ENCODE results near the gene DNAJB14. TPM values are rescaled to one million over a fixed set of nuclear protein-coding genes. Genes with fewer than 3 reads are reported as not detected.
A peak's percentile ranks its signal among the peaks of the same experiment; 100 is the strongest.

DNAJB14 gene
- total RNA-seq, 4 donors from 2014 or later, result 27.0 to 38.5 (median 31.7) TPM

DNA sequence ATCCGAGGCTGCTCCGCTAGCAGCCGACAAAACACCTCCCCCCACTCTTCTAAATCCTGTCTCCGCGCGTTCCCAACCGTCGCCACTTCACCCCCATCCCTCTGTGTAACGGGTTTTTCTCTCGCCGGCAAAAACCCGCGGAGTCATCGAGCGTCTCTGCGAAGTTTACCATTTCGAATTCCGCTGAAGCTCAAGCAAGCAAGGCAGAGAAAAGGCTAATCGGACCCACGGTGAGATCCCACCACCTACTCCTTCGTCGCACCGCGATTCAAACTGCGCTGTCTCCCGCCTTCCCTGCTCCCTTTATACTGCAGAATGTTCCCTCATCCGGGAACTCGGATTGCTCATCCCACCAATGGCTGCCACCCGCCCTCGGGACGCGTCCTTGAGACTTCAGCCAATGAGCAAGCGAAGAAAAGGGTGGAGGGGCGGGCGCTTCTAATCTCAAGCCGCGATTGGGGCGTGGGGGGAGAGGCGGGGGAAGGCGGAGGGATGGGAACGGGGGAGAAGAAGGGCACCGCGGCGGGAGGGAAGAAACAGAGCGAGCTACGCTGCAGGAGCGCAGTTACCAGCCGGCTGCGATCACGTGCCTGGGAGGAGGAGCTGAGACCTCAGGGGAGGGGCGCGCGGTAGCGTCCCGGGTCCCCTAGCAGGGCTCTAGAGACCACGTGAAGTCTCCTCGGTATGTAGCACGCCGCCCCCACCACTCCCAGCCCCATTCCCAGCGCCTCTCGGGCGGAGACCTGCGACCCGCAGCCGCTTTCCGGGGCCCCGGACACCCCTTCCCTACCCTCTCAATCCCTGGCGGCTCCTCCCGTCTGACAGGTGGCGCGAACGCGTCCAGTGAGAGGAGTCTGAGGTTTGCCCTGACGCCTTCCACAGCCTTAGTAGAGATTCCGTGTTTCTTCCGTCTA is 3.8 kb upstream of the DNAJB14 start, which contains the start of gene H2AZ1:
Gene H2AZ1 (minus strand): TSS at position 277 of the 914 bp plus-strand sequence. CDS start 105 bp downstream, at position 172.
- DNase-seq (ENCODE audit: low spot score in 2 of 2), result peak; percentile 98
- Histone ChIP-seq H3K36me3 (no peaks in the 10 kb centered on the region), H3K4me1 (peaks cover 0 to 40% (median 14%) of the 10 kb centered on the region in 4 donors), H3K27me3 (no peaks in the 10 kb centered on the region), H3K4me3 (peak within 1 kb of the TSS; percentile 57 to 94 (median 70)), H3K27ac (peak within 1 kb of the TSS; percentile 91 to 98 (median 94)), H3K9me3 (no peaks in the 10 kb centered on the region)
- 0 to 1% methylated on average over 60 to 76 of the region's 76 CpGs for WGBS, 2 donors
- TF ChIP-seq CTCF (IDR thresholded peaks at IDR 0.05) (peak in 1 of 5 experiments; percentile 38), POLR2A (IDR thresholded peaks at IDR 0.05) (peak; percentile 90 to 93), EP300 (IDR thresholded peaks at IDR 0.05) (peak; percentile 48 to 99)

DNA sequence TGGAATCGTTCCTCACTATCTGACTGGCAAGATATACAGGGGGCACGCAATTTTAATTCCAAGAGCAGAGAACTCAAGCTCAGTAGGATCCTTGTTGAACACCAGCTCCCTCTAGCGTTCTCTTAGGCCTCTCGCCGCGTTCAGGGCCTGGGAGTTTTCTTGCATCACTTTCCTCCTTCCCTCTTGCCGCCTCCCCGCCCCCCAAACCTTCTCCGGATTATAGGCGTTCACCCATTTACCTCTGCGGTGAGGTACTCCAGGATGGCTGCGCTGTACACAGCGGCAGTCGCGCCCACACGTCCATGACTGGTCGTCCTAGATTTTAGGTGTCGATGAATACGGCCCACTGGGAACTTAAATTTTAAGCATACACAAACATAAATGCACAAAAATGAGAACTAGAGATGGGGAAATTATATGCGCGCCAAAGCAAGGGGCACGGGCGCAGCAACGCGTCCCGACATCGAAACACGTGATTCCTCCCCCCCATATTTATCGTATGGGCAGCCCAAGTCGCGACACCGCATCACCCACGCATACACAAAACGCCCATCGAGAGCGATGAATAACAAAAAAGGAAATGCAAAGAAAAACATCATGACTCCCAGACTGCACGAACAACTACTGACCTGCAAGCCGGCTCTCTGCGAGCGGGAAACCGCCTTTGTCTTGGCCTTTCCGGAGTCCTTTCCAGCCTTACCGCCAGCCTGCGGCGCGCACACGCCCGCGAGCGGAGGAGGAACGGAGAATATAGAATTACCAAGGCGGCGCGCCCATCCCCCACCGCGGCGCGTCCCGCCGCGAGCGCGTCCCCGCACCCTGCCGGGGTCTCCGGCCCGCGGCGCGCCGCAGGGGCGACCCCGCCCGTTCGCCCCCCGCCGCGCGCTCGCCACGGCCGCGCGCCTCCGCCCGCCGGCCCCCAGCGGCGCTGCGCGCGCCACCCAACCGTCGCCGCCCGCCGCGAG is 2.9 kb upstream of the DNAJB14 start:
- H3K9me3 ChIP-seq, result no peaks in the 10 kb centered on the region
- peak overlapping the region; percentile 88 to 98 (median 94) for H3K27ac ChIP-seq
- no peaks in the 10 kb centered on the region for H3K27me3 ChIP-seq
- peak; percentile 80 to 93 for DNase-seq (ENCODE audit: low spot score in 2 of 2)
- peaks cover 0 to 2% (median 0%) of the 10 kb centered on the region in 3 donors for H3K36me3 ChIP-seq
- H3K4me1 ChIP-seq, result peaks cover 0 to 50% (median 20%) of the 10 kb centered on the region in 4 donors
- 1% methylated on average over 48 to 90 of the region's 98 CpGs for WGBS, 2 donors
- TF ChIP-seq POLR2A (IDR thresholded peaks at IDR 0.05) (no peak), CTCF (IDR thresholded peaks at IDR 0.05) (peak; percentile 77 to 93 (median 85)), EP300 (IDR thresholded peaks at IDR 0.05) (peak in 1 of 2 donors; percentile 58)
- peak overlapping the region; percentile 57 to 94 (median 70) for H3K4me3 ChIP-seq

DNA sequence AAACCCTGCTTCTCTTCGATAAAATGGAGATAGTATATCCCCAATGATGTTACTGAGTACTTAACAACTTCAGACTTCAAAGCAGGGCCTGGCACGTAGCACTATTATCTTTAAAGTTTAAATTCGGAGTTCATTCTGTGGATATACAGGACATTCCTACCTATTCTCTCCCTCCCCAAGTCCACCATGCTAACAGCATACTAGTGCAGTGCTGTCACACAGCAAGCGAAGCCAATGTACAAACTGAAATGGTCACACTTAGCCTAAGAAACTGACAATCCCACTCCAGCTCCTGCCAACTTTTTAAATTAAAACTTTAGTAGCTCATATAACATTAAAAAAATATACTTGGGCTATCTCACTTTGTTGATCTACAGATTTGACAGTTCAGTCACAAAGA is 1.2 kb upstream of the DNAJB14 start:
- Histone ChIP-seq H3K36me3 (peaks cover 0 to 5% (median 0%) of the 10 kb centered on the region in 3 donors), H3K9me3 (no peaks in the 10 kb centered on the region), H3K4me3 (no peak overlapping the region), H3K27me3 (no peaks in the 10 kb centered on the region), H3K27ac (peak overlapping the region; percentile 82 to 98 (median 97)), H3K4me1 (peaks cover 0 to 66% (median 24%) of the 10 kb centered on the region in 4 donors)
- WGBS, 2 donors, result 75 to 83% methylated on average over 4 of the region's 4 CpGs
- no peak for TF ChIP-seq EP300 (IDR thresholded peaks at IDR 0.05)
- TF ChIP-seq CTCF (IDR thresholded peaks at IDR 0.05), result no peak
- TF ChIP-seq POLR2A (IDR thresholded peaks at IDR 0.05), result no peak
- no peak for DNase-seq (ENCODE audit: low spot score in 2 of 2)

DNA sequence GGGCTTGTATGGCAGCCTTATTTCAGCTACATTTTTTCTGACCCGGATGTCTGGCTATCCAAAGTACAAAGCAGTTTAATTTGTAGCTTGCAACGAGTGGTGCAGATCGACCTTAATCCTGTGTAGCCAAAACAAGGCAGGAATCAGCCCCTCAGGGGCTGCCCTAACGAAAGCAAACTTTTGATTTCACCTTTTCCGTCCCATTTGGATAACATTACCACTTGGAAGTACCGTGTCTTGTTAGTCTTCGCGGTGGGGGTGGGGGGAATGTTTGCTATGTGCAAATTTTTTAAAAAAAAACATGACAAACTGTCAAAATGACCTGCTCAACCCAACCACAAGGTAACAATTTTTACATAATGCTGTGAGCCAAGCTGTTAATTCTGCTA is 766 bp upstream of the DNAJB14 start:
- no peaks in the 10 kb centered on the region for H3K9me3 ChIP-seq
- peak overlapping the region; percentile 69 to 99 (median 94) for H3K4me3 ChIP-seq
- H3K4me1 ChIP-seq, result peaks cover 0 to 70% (median 24%) of the 10 kb centered on the region in 4 donors
- 18 to 21% methylated on average over 8 of the region's 8 CpGs for WGBS, 2 donors
- H3K27ac ChIP-seq, result peak overlapping the region; percentile 82 to 98 (median 97)
- no peak for TF ChIP-seq CTCF (IDR thresholded peaks at IDR 0.05)
- TF ChIP-seq EP300 (IDR thresholded peaks at IDR 0.05), result no peak
- TF ChIP-seq POLR2A (IDR thresholded peaks at IDR 0.05), result no peak
- peak in 1 of 2 donors; percentile 6 for DNase-seq (ENCODE audit: low spot score in 2 of 2)
- H3K27me3 ChIP-seq, result no peaks in the 10 kb centered on the region
- peaks cover 0 to 5% (median 0%) of the 10 kb centered on the region in 3 donors for H3K36me3 ChIP-seq
